Activated T-cell treated with anti-CD3 and anti-CD28 coated beads for 4 hours (primary cell): ENCODE results near the gene PTDSS2.
"Not testable (repeated sequence)": the region's sequence is repeated elsewhere in the genome, so short reads cannot be mapped to it uniquely, and the experiment has no call there.

Experiments
- DNase-seq: peaks from one replicate; pipeline ENCODE4 v3.0.0-alpha.2; 2020

Gene PTDSS2

DNA sequence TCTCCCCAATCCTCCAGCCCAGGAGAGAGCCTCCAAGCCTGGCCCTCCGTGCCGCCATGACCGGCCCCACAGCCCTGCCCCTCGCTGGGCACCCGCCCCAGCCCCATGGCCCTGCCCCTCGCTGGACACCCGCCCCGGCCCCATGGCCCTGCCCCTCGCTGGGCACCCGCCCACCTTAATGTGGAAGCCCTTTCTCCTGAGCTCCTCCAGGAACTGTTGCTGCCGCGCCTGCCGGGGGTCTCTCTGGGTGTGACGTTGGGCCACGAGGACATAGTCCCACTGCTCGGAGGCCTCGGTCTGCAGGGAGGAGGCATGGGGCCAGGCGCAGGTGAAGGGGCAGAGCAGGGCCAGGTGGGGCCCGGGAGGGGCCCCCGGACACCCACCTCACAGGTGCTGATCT lies 16.4 kb upstream of the PTDSS2 start:
- no peak for DNase-seq

DNA sequence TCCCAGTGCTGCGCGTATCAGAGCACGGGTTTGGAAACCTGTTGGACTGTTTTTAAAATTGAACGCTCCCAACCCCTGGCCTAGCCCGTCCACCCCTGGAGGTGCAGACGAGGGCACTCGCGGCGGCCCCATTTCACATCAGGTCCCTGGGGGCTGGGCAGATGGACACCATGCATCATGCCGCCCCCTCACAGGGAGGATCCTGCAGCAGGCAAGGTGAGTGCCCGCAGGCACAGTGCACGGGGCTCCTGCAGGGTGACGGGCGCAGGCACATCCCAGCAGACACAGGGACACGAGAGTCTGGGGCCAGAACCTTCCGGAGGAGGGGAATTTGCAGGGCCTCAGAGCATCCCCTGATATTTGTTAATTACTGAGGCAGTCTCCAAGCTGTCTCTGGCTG lies 15.6 kb upstream of the PTDSS2 start:
- no peak for DNase-seq

DNA sequence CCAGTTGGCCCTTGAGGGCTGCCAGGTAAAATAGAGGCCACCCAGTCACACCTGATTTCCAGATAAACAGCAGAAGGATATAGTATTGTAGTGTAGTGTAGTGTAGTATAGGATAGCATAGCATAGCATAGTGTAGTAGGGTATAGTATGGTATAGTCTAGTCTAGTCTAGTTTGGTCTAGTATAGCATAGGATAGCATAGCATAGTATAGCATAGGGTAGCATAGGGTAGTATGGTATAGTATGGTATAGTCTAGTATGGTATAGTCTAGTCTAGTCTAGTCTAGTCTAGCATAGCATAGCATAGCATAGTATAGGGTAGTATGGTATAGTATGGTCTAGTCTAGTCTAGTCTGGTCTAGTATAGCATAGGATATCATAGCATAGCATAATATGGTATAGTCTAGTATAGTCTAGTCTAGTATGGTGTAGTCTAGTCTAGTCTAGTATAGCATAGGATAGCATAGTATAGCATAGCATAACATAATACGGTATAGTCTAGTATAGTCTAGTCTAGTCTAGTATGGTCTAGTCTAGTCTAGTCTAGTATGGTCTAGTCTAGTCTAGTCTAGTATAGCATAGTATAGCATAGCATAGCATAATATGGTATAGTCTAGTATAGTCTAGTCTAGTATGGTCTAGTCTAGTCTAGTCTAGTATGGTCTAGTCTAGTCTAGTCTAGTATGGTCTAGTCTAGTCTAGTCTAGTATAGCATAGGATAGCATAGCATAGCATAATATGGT lies 14.9 kb upstream of the PTDSS2 start:
- not testable (repeated sequence) for DNase-seq

DNA sequence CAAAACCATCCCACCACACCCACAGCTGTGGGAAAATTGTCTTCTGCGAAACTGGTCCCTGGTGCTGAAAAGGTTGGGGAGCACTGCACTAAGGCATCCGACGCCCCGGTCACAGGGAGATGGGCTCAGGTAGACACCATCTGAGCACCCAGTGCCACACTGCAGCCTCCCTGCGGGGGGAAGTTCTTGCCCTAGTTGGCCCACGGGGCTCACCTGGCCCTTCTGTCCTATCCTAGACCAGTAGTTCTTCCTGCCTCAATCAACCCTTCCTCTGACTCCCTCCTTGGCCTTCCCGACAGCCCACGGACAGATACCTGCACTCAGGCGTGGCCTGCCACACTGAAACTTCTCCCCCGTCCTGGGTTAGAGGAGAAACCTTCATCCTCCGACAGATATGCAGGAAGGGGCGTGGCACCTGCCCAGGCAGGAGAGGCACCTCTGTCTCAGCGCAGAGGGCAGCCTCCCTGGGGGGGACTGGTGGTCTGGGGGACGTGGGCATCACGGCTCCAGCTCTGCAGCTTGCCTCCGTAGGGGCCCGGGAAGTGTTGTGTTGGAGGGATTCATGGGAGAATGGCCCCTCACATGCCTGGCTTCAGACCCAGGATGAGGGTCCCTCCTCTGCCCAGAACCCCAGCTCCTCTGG lies 12.7 kb upstream of the PTDSS2 start:
- DNase-seq = no peak

DNA sequence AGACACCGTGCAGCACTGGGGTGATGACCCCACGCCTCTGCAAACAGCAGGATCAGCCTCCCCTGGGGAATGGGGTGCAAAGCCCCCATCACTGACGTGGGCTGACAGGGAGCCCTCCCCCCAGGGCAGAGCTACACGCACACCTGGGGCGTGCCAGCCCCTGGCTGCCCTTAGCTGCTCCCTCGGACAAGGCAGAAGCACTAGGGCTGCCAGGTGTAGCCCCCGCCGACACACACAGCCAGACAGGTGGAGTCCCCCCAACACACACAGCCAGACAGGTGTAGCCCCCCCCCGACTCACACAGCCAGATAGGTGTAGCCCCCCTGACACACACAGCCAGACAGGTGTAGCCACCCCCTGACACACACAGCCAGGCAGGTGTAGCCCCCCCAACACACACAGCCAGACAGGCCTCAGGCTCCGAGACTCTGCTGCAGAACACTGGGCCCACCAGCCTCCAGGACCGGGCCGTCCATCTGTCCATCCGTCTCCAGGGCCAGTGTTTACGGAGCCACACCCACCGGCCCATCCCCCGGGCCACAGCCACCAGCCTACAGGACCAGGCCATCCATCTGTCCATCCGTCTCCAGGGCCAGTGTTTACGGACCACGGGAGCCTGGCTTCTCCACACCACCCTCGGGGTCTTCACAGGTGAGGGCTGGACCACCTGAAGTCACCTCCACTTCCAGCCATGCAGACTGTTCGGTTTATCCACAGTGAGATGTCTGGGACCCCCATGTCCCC lies 11.8 kb upstream of the PTDSS2 start:
- no peak for DNase-seq

DNA sequence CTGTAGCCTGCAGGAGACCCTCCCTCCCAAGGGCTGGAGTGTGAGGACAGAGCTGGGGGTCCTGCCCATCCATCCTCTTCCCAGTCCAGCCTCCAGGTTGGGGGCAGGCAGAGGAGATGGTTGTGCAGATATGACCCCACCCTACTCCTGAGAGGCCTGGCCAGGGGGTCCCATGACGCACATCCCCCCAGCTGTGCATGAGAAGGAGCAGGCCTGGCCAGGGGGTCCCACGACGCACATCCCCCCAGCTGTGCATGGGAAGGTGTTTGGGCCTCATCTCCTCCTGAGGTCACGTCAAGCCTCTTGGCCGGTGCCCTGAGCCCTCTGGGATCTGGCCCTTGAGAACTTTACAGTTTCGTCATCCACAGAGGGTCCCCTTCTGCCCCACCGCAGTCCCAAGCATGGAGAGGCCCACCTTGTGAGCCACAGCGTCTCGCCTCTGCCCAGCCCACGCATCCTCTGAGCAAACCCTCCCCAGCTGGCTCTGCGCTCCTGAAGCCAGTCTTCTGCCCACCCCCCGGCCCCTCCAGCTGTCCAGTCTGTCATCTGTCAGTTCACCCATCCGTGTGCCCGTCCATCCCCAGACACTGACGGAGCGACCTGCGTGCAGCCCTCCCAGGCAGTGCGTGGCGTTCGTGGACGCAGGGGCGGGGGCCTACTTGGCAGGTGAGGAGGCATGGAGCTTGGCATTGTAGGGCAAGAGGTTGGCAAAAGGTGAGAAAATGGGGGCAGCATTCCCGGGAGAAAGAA lies 10.6 kb upstream of the PTDSS2 start:
- DNase-seq = no peak

DNA sequence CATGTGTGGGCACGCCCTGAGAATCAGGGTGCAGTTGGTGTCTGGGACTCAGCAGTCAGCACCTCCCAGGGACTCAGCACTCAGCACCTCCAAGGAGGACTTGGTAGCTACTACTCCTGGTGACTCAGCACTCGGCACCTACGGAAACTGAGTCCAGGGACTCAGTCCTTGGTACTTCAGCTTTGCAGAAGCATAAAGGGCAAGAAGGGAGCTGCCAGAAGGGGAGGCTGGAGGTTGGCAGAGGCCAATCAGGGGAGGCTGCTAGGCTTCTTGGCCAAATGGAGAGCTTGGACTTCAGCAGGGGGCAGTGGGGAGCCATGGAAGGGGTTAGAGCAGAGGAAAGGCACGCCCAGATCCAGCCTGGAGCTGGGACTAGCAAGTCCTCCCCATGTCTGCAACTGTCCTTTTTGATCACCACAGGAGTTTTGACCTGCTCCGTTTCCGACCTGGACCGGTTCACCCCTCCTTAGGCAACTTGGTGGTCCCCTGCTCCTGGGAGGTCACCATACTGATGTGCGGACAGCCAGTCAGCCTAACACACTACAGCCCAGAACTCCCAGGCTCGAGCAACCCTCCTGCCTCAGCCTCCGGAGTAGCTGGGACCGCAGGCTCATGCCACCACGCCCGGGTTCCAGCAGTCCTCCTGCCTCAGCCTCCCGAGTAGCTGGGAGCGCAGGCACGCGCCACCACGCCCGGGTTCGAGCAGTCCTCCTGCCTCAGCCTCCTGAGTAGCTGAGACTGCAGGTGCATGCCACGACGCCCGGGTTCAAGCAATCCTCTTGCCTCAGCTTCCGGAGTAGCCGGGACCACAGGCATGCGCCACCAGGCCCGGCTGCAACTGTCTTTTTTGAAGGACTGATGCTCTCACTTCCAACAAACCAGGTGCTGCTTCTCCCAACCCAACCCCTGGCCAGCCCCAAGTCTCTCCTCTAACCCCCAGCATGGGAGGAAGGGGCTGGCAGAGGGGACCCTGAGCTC lies 9.7 kb upstream of the PTDSS2 start:
- no peak for DNase-seq

DNA sequence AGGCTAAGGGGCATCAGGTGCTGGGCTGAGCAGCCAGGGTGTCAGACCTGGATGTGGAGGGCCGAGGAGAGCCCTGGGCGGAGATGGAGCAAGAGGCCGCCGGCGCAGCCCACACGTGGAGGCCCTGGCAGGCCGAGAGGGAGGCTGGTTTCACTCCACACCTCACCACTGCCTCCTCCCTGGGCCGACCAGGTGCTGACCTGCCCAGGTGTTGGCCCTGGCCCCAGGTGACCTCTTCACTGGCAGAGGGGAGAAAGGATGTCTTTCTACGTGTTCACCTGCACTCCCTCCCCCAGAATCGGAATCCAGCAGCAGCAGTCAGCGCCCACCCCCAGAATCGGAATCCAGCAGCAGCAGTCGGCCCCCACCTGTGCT lies 9.0 kb upstream of the PTDSS2 start:
- DNase-seq = no peak

DNA sequence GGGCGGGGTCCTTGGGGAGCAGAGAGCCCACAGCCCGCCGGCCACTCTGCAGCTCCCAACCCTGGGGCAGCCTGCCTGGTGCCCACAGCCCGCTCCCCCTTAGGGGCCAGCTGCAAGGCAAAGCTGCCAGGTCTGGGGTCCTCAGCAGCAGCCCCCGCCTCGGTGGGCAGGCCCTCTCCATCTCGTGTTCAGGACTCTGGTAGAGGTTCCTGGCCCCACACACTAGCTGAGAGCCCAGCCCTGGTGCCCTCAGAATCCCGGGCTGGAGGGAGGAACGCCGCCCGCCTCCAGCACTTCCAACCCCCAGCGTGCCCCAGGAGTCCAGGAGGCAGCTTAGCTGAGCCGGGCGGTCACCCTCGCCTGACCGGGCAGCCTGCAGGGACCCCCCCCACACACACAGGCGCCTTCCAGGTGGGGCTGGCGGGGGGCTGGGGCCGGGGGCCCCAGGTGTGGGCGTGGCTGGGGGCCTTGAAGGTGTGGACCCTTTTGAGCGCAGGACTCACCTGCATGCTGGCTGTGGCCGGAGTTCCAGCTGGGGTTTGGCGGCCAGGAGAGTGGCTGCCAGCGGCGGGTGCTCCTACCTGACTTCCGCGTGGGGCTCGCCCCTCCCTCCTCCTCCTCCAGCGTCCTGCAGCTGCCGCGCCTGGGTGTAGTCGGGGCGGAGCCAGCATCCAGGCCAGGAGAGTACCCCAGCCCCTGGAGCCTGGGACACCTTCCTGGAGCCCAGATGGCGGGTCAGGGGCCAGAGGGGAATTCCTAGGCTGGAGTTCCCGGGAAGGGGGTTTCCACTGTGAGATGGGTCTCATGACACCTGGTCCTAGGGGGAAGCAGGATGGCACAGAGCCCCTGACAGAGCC lies 8.4 kb upstream of the PTDSS2 start, which contains the start of gene ANO9:
TSS of gene ANO9 (minus strand) at position 594 of the 857 bp plus-strand sequence. CDS start at position 509, 85 bp downstream.
- peak; percentile 43 for DNase-seq

DNA sequence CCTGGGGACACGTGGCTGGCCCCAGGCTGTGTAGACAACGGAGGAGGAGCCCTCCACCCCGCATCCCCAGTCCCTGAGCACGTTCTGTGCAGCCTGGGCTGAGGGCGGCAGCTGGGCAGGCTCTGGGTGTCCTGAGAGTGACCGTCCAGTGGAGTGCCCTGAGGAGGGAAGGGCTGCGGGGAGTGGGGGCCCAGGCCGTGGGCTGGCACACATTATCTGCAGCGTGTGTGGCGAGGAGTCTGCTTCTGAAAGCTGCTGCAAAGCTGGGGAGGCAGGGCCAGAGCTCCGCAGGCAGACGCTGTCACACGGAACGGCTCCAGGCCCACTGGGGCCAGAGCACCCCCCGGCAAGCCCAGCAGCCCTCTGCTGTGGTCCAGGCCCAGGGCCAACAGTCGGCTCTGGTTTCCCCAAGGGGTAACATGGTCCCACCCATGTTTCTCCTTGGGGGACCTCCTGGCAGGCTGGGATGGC lies 7.4 kb upstream of the PTDSS2 start:
- no peak for DNase-seq

DNA sequence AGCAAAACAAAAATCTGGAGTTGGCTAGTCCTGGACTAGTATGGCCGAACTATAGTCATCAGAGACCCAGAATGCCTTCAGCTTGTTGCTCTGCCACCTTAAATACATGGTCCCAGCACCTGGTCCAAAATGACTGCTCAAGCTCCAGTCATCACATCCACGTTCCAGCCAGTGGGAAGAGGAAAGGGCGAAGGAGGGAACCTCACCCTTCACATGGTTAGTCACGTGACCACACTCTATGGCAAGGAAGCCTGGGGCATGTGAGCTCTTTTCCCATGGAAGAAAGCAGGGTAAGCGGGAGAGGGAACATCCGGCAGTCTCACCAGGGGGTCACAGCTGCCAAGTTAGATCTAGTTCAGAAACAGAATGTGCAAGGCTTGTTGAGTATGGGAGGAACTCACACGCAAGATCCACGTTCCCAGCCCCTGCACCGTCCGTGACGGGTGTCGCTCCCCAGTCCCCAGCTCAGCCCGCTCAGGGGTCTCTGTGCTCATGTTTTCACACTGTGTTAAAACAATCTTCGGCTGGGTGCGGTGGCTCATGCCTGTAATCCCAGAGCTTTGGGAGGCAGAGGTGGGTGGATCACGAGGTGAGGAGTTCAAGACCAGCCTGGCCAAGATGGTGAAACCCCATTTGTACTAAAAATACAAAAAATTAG lies 6.4 kb upstream of the PTDSS2 start:
- no peak for DNase-seq

DNA sequence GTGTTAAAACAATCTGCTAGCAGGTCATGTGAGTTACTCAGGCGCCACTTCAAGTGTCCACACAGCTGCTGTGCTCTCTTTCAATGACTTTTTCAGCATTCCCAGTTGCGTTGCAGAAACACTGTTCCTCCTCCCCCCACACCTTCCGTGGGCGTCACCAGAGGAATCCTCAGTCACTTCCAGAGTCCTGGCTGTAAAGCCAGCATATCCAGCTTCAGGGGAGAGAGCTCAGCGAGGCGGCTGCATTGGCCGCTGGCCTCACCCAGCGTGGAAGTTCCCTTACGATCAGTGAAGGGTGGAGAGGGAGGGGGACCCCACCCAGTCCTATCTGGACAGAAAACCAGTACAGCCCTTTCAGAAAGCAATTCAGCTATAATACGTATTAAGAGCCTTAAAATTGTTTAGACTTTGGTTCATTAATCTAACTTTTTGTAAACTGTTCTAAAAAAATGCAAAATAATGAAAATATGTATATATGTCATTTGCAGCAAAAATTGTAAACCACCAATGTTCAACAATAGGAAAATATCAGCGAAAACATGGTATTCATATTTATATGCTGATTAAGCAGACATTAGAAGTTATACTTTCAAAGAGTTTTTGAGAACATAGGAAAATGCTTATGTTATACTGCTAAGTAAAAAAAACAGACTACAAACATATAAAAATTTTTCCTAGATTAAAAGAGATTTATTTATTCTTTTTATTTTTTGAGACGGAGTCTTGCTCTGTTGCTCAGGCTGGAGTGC lies 5.5 kb upstream of the PTDSS2 start:
- no peak for DNase-seq

DNA sequence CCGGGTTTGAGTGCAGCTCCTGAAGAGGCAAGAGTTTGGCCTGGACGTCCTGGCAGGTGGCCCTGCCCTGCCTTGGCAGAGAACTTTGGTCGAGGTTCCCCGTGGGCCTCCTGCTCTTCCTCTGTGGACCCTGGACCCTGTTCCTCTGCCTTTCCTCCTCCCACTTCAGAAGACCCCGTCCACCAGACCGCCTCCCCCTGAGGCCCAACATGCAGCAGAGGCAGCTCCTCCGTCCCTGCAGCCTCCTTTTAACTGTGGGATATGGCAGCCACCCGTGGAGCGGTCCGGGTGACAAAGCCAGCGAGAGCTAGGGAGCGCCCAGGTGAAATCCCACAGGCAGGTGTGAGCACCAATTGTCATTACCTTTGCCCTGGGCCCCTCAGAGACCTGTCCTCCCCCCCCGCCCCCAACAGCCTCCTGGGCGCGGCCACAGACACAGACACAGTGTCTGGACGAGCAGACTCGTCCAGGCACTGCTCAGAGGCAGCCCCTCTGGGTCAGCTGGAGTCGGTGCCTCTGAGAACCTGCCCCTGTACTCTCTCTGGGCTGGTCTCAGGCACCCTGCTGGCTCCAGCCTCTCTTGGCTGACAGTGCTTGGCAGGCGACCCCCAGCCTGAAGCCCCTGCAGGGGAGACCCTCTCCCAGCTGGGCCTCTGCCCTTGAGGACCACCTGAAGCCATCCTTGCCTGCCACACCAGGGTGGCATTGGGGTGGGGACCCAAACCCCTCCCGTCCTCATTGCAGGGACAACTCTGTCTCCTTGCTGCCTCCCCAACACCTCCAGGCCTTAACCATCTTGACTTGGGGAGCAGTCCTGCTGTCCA lies 4.1 kb upstream of the PTDSS2 start:
- no peak for DNase-seq

DNA sequence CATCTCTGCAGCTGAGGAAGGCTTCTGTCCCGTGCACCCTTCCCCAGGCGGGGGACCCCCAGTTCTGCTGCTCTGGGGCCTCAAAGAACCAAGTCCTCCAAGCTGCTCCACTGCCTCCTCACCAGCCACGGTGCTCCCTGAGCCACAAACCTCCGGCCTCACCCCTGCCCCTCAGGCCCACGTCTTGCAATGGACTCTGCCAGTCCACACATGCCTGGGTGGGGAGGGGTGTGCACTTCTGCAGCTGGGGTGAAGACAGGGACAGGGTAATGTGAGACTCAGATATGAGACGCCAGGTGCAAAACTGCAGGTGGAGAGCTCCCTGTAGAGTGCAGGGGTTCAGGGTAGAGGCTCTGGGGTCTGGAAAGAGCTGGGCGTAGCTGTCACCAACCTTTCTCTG lies 3.2 kb upstream of the PTDSS2 start:
- DNase-seq = no peak

DNA sequence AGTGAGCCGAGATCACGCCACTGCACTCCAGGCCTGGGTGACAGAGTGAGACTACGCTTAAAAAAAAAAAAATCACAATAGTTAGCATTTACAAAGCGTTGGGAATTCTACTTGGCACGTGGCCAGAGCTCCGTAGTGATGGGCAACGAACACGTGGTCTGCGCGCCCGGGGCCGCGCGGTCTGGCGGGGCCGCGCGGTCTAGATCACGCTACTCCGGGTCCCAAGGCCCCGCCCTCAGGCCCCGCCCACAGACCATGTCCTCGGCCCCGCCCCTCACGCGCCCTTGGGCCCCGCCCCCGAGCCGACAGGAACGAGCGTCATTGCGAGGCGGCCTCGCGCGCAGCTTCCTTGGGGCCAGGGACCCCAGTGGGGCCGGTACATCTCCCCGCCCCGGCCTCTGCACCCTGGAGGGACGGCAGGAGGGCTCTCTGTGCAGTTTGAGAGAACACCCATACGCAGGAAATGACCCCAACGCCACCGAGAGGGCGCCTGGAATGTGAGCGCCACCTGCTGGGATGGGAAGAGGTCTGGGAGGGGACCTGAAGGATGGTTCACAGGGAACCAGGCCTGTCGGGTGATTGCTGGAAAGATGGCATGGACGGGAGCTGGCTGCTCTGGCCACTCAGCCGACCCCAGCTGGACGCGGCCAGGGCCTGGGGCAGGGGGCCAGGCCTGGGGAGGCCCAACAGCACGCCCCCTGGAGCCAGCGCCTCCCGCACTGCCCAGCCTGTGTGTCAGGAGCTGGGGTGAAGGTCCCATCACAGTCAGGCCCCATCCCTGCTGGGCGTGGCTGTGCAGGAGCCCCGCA lies 2.0 kb upstream of the PTDSS2 start:
- DNase-seq = peak; percentile 98

DNA sequence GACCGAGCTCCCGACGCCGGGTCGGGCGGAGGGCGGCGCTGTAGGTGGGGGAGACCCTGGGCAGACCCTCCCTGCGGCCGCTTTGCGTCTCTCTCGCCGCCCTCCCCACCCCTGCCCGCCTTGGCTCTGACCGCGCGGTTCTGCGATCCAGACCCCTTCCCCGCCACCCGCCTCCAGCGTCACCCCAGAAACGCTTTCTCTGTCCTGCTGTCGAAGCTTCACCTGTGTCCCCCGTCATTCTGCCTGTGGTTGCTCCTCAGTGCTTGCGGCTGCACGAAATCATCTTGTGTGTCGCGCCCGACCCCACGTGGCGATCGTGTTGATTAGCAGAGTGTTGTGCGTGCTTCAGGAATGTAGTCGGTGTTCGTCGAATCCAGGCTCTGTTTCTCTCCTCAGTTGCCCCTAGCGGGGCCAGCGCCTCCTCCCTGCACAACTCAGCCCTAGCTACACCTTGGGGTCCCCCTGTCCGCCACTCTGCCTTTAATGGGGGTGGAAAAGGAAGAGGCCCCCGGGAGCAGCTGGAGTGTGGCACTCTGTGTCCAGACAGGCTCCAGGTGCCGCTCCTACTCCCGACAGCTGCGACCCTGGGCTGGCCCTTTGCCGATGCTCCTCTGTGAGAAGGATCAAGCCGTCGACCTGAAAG lies 851 bp downstream of the PTDSS2 start:
- peak; percentile 74 for DNase-seq

DNA sequence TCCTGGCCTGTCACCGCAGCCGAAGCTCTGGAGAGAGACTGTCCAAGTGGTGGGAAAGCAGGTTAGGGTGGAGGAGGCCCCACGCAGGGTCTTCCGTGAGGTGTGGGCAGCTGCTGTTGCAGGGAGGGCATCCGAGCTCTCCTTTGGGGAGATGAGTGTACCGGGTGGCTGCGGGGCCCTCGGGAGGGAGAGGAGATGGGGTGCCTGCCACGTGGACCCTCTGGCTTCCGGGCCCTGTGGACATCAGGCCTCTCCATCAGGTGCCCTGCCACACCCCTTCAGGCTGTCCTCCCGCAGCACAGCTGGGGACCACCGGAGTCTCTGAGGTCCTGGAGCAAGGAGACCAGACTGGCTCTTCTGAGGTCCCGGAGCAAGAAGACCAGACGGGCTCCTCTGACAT lies 1.7 kb downstream of the PTDSS2 start:
- DNase-seq = no peak
